B cell (primary cell): ENCODE data around the gene CR1L. TPM values are rescaled to one million over a fixed set of nuclear protein-coding genes. Genes with fewer than 3 reads are reported as not detected.

ENCODE experiments used
- ATAC-seq: fragments of 200-7000 bp; cut with Tn5 transposase; one replicate; pipeline ENCODE4 v1.10.0; 2021; ENCODE audit warnings: low read depth, mild to moderate bottlenecking, moderate number of reproducible peaks, moderate library complexity
- CTCF ChIA-PET: fragments of 350-600 bp; sonication (Branson Sonifier 250); formaldehyde crosslinking; loops from one replicate; lab custom pipeline; 2021; ENCODE audit warnings: antibody characterized with exemption, inconsistent platforms; lab: Charles Lee
- POLR2A ChIA-PET: fragments of 350-600 bp; sonication (Branson Sonifier 250); formaldehyde crosslinking; loops from one replicate; lab custom pipeline; 2021; ENCODE audit warnings: antibody characterized with exemption; lab: Charles Lee
- DNase-seq: peaks from one replicate; pipeline ENCODE4 v3.0.0; 2013
- H2AFZ ChIP-seq: 2 replicates; pipeline ENCODE4 v1.6.1; 2012; ENCODE audit warnings: mild to moderate bottlenecking, low read depth, low read length; ENCODE audit not compliant: insufficient read depth, poor library complexity, severe bottlenecking
- H3K27ac ChIP-seq, 2 donors: 1 replicate in 1 of 2; 2 replicates in 1 of 2; pipeline ENCODE4 v1.5.1; 2012 to 2013; ENCODE audit warnings: low read length in 2 of 2, mild to moderate bottlenecking in 2 of 2, moderate library complexity in 1 of 2
- H3K27me3 ChIP-seq, 4 experiments: fragments of 200-600 bp in 1 of 4; sonication (generic) in 1 of 4; replicated peaks in 1 of 4; 1 replicate in 2 of 4; 2 replicates in 2 of 4; pipeline versions ENCODE4 v1.6.1 to v1.7.0; 2013 to 2016; ENCODE audit warnings: low read length in 3 of 4, mild to moderate bottlenecking in 2 of 4, mixed read lengths in 1 of 4, moderate library complexity in 1 of 4; ENCODE audit not compliant: insufficient read depth in 4 of 4, control insufficient read depth in 3 of 4; ENCODE audit errors: control extremely low read depth in 1 of 4
- H3K36me3 ChIP-seq, 2 experiments: replicated peaks in 1 of 2; 1 replicate in 1 of 2; 2 replicates in 1 of 2; pipeline versions ENCODE4 v1.6.1 to v1.7.1; 2013; ENCODE audit warnings: low read length in 1 of 2; ENCODE audit not compliant: insufficient read depth in 2 of 2, control insufficient read depth in 1 of 2; ENCODE audit errors: control extremely low read depth in 1 of 2, extremely low read depth in 1 of 2
- H3K4me1 ChIP-seq, 2 donors: fragments of 200-600 bp in 1 of 2; sonication (generic) in 1 of 2; 1 replicate in 1 of 2; 2 replicates in 1 of 2; pipeline versions ENCODE4 v1.5.1 to v1.6.1; 2013 to 2017; ENCODE audit warnings: low read length in 2 of 2; ENCODE audit not compliant: control insufficient read depth in 2 of 2, insufficient read depth in 2 of 2
- H3K4me2 ChIP-seq: replicated peaks from 2 replicates; pipeline ENCODE3; 2012; ENCODE audit warnings: mild to moderate bottlenecking, low read depth, low read length; ENCODE audit not compliant: poor library complexity, severe bottlenecking
- H3K4me3 ChIP-seq, 5 experiments: fragments of 200-600 bp in 1 of 5; sonication (generic) in 1 of 5; 1 replicate in 3 of 5; 2 replicates in 2 of 5; pipeline versions ENCODE4 v1.5.1 to v1.7.0; 2011 to 2016; ENCODE audit warnings: low read length in 4 of 5, mild to moderate bottlenecking in 4 of 5, low read depth in 2 of 5, control low read depth in 1 of 5, moderate library complexity in 1 of 5; ENCODE audit not compliant: insufficient read depth in 1 of 5; ENCODE audit errors: control extremely low read depth in 1 of 5, extremely low read depth in 1 of 5
- H3K79me2 ChIP-seq: fragments of 200-600 bp; sonication (generic); one replicate; pipeline ENCODE4 v1.6.0; 2016; ENCODE audit warnings: low read length; ENCODE audit not compliant: control insufficient read depth, insufficient read depth
- H3K9ac ChIP-seq: fragments of 200-600 bp; sonication (generic); 2 replicates; pipeline ENCODE4 v1.6.1; 2017; ENCODE audit warnings: mild to moderate bottlenecking, low read length, moderate library complexity
- H3K9me3 ChIP-seq, 3 donors: one replicate each; pipeline versions ENCODE4 v1.6.1 to v1.7.1; 2013; ENCODE audit warnings: low read length in 2 of 3; ENCODE audit not compliant: control insufficient read depth in 2 of 3, insufficient read depth in 1 of 3; ENCODE audit errors: control extremely low read depth in 1 of 3
- H4K20me1 ChIP-seq: 2 replicates; pipeline ENCODE4 v1.6.0; 2012; ENCODE audit warnings: mild to moderate bottlenecking, low read length; ENCODE audit not compliant: insufficient read depth, control insufficient read depth, poor library complexity, severe bottlenecking
- H3K27ac Mint-ChIP-seq: one replicate; pipeline ENCODE4 v1.8.0; 2021; ENCODE audit warnings: mixed read lengths
- H3K27me3 Mint-ChIP-seq: one replicate; pipeline ENCODE4 v1.8.0; 2021; ENCODE audit warnings: mixed read lengths
- H3K4me1 Mint-ChIP-seq: one replicate; pipeline ENCODE4 v1.8.0; 2021; ENCODE audit warnings: mixed read lengths
- H3K4me3 Mint-ChIP-seq: one replicate; pipeline ENCODE4 v1.8.0; 2021; ENCODE audit warnings: mixed read lengths
- H3K9me3 Mint-ChIP-seq: one replicate; pipeline ENCODE4 v1.8.0; 2022; ENCODE audit warnings: mixed read lengths; ENCODE audit not compliant: insufficient read depth
- CTCF ChIP-seq: fragments of 200-600 bp; IDR thresholded peaks from one replicate; pipeline ENCODE4 v1.8.0; 2022; ENCODE audit warnings: antibody characterized with exemption, mild to moderate bottlenecking
- EZH2 ChIP-seq: IDR thresholded peaks from 2 replicates; pipeline ENCODE4 v1.6.1; 2012; ENCODE audit warnings: borderline replicate concordance, low read depth, mild to moderate bottlenecking, moderate library complexity, low read length; ENCODE audit not compliant: insufficient read depth, poor library complexity, severe bottlenecking
- WGBS: methylation state at CpG from one replicate; pipeline ENCODE4 v1.1.5; 2013; ENCODE audit warnings: missing lambda C conversion rate; ENCODE audit not compliant: insufficient coverage; 5-methylcytosine and 5-hydroxymethylcytosine counted together
- intact Hi-C: fragments of 100-400 bp; cut with micrococcal nuclease; formaldehyde crosslinking; loops from one replicate; pipeline ENCODE4 v1.10.0; 2022
- polyA plus RNA-seq: library from polyadenylated mRNA; depleted of rRNA; stranded (reverse); fragments of >200 nt; gene quantifications from 2 replicates; pipeline ENCODE4 v1.2.3, GENCODE V29; 2012
- total RNA-seq, 2 donors: library from RNA; stranded (reverse); fragments of 120-200 nt in 1 of 2; gene quantifications; 1 replicate in 1 of 2; 2 replicates in 1 of 2; pipeline versions ENCODE4 v1.2.3 to v1.2.4, GENCODE V29; 2013 to 2022

CR1L gene
- total and polyA plus RNA-seq, 2 donors (not counting 1 experiment from before 2014, with no cell fraction given) = 0.07 to 0.59 TPM

GRCh38 chr1:207755846-207756693 is 111.1 kb downstream of the CR1L start:
- H3K79me2 ChIP-seq = peaks cover 59% of the 10 kb centered on the region
- H3K27me3 ChIP-seq = no peaks in the 10 kb centered on the region
- peaks cover 4 to 29% of the 10 kb centered on the region in 2 experiments for H3K36me3 ChIP-seq
- H3K9ac ChIP-seq = no peak overlapping the region
- ChIA-PET POLR2A (no interaction called here), CTCF (interaction anchor here (1.2 kb wide), 1 partner anchor 15 kb away, joined by 3 read pairs; no protein-coding TSS in a partner anchor)
- intact Hi-C loops = no loop called here
- peaks cover 43% of the 10 kb centered on the region for H3K4me1 Mint-ChIP-seq
- WGBS = no CpG with 5 or more reads among the region's 2 CpGs
- no peaks in the 10 kb centered on the region for H3K9me3 Mint-ChIP-seq
- no peak for DNase-seq
- peaks cover 17% of the 10 kb centered on the region for H4K20me1 ChIP-seq
- no peak overlapping the region for H3K4me3 ChIP-seq
- H3K27ac ChIP-seq = no peak overlapping the region
- no peak overlapping the region for H3K4me3 Mint-ChIP-seq
- no peak overlapping the region for H3K27ac Mint-ChIP-seq
- H3K9me3 ChIP-seq = no peaks in the 10 kb centered on the region
- H2AFZ ChIP-seq = no peak overlapping the region
- no peak overlapping the region for H3K4me2 ChIP-seq
- TF ChIP-seq EZH2 = no peak
- no peak for TF ChIP-seq CTCF
- peaks cover 16 to 25% of the 10 kb centered on the region in 2 donors for H3K4me1 ChIP-seq
- no peaks in the 10 kb centered on the region for H3K27me3 Mint-ChIP-seq
- no peak for ATAC-seq

DNA sequence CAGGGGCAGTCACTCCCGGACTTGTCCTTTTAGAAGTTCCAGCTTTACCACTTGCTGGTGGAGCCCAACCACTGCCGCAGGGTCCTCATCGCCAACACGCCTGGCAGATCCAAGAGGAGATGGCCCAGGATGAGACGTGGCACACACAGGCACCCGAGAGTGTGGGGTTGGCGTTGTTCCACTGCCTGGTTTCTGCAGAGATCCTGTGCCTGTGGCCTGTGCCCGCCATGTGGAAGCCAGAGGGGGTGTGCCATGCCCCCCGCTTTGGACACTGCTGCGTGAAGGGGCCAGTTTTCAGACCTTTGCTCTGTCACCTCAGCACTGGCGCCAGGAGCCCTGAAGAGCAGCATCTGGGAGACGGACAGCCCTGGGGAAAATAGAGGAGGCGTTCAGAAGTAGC is 117.7 kb downstream of the CR1L start:
- TF ChIP-seq EZH2 (no peak), CTCF (no peak)
- CTCF ChIA-PET = interaction anchor here (0.6 to 1.0 kb wide), 2 partner anchors 35 to 368 kb away, joined by 3 read pairs; no protein-coding TSS in a partner anchor
- Mint-ChIP-seq H3K4me3 (no peak overlapping the region), H3K4me1 (no peaks in the 10 kb centered on the region), H3K27me3 (no peaks in the 10 kb centered on the region), H3K27ac (no peak overlapping the region), H3K9me3 (peaks cover 2% of the 10 kb centered on the region)
- 98% methylated on average over 13 of the region's 13 CpGs for WGBS
- POLR2A ChIA-PET = no interaction called here
- no peak overlapping the region for H3K9ac ChIP-seq
- no peak overlapping the region for H3K4me2 ChIP-seq
- H3K9me3 ChIP-seq = peaks cover 0 to 3% (median 0%) of the 10 kb centered on the region in 3 donors
- peaks cover 2% of the 10 kb centered on the region for H3K79me2 ChIP-seq
- no peak overlapping the region for H3K4me3 ChIP-seq
- H3K27ac ChIP-seq = no peak overlapping the region
- intact Hi-C loops = no loop called here
- no peak overlapping the region for H2AFZ ChIP-seq
- no peaks in the 10 kb centered on the region for H3K27me3 ChIP-seq
- peaks cover 11 to 69% of the 10 kb centered on the region in 2 experiments for H3K36me3 ChIP-seq
- ATAC-seq (no peak), DNase-seq (no peak)
- no peaks in the 10 kb centered on the region for H3K4me1 ChIP-seq
- H4K20me1 ChIP-seq = no peaks in the 10 kb centered on the region
